GM23338 (cell line): Measurements from ENCODE around the gene OGN. TPM values are rescaled to one million over a fixed set of nuclear protein-coding genes. Genes with fewer than 3 reads are reported as not detected.

Experiments
- ATAC-seq: fragments of 200-7000 bp; cut with Tn5 transposase; 3 replicates; pipeline ENCODE4 v1.9.1; 2020
- DNase-seq: peaks from one replicate; pipeline ENCODE4 v3.0.0-alpha.2; 2015; ENCODE audit warnings: low spot score
- H2AFZ ChIP-seq: fragments of 200-600 bp; sonication (generic); 2 replicates; pipeline ENCODE4 v1.8.0; 2016; ENCODE audit warnings: antibody characterized with exemption, mild to moderate bottlenecking, moderate library complexity
- H3F3A ChIP-seq: fragments of 200-600 bp; sonication (generic); replicated peaks from 2 replicates; pipeline ENCODE4 v1.8.0; 2017; ENCODE audit warnings: antibody characterized with exemption, mixed run types, low read depth
- H3K27ac ChIP-seq: fragments of 200-600 bp; sonication (generic); 2 replicates; pipeline ENCODE4 v1.6.1; 2016; ENCODE audit warnings: low read depth
- H3K27me3 ChIP-seq: fragments of 200-600 bp; sonication (generic); 2 replicates; pipeline ENCODE4 v1.8.0; 2016; ENCODE audit warnings: mild to moderate bottlenecking, mixed run types, moderate library complexity; ENCODE audit not compliant: insufficient read depth
- H3K36me3 ChIP-seq: fragments of 200-600 bp; sonication (generic); 2 replicates; pipeline ENCODE4 v1.8.0; 2016; ENCODE audit warnings: mild to moderate bottlenecking; ENCODE audit not compliant: insufficient read depth
- H3K4me1 ChIP-seq: fragments of 200-600 bp; sonication (generic); 2 replicates; pipeline ENCODE4 v1.8.0; 2016; ENCODE audit warnings: mild to moderate bottlenecking, moderate library complexity; ENCODE audit not compliant: insufficient read depth
- H3K4me2 ChIP-seq: fragments of 200-600 bp; sonication (generic); 2 replicates; pipeline ENCODE4 v1.7.1; 2017; ENCODE audit warnings: mixed run types
- H3K4me3 ChIP-seq: fragments of 200-600 bp; sonication (generic); 2 replicates; pipeline ENCODE4 v1.6.1; 2016; ENCODE audit warnings: mixed run types
- H3K79me2 ChIP-seq: fragments of 200-600 bp; sonication (generic); replicated peaks from 2 replicates; pipeline ENCODE4 v1.8.0; 2017; ENCODE audit warnings: mild to moderate bottlenecking; ENCODE audit not compliant: insufficient read depth
- H3K9me2 ChIP-seq: fragments of 200-600 bp; sonication (generic); 2 replicates; pipeline ENCODE4 v1.8.0; 2017; ENCODE audit not compliant: insufficient read depth
- H4K20me1 ChIP-seq: fragments of 200-600 bp; sonication (generic); replicated peaks from 2 replicates; pipeline ENCODE4 v1.8.0; 2017; ENCODE audit warnings: mild to moderate bottlenecking; ENCODE audit not compliant: insufficient read depth
- H3K27ac Mint-ChIP-seq: 2 replicates; pipeline ENCODE4 v1.8.0; 2020; ENCODE audit warnings: inconsistent platforms, mild to moderate bottlenecking, moderate library complexity, mixed read lengths
- H3K27me3 Mint-ChIP-seq: 3 replicates; pipeline ENCODE4 v1.8.0; 2022; ENCODE audit warnings: low read depth, mild to moderate bottlenecking, moderate library complexity, mixed read lengths, inconsistent platforms; ENCODE audit not compliant: insufficient read depth, poor library complexity
- H3K36me3 Mint-ChIP-seq: 3 replicates; pipeline ENCODE4 v1.8.0; 2021; ENCODE audit warnings: low read depth, mild to moderate bottlenecking, inconsistent platforms, moderate library complexity, mixed read lengths
- H3K4me1 Mint-ChIP-seq: 3 replicates; pipeline ENCODE4 v1.8.0; 2020; ENCODE audit warnings: mild to moderate bottlenecking, inconsistent platforms, mixed read lengths
- H3K4me3 Mint-ChIP-seq: 3 replicates; pipeline ENCODE4 v1.8.0; 2021; ENCODE audit warnings: moderate library complexity, mild to moderate bottlenecking, inconsistent platforms, mixed read lengths
- H3K9me3 Mint-ChIP-seq: 3 replicates; pipeline ENCODE4 v1.8.0; 2020; ENCODE audit warnings: moderate library complexity, mild to moderate bottlenecking, inconsistent platforms, mixed read lengths
- CREB1 ChIP-seq: fragments of 250-450 bp; sonication (Bioruptor Pico); IDR thresholded peaks from 2 replicates; pipeline ENCODE4 v1.5.0; 2020; ENCODE audit warnings: low read depth, mild to moderate bottlenecking, moderate library complexity
- EZH2 ChIP-seq: fragments of 200-600 bp; sonication (generic); IDR thresholded peaks from one replicate; pipeline ENCODE4 v1.8.0; 2017; ENCODE audit warnings: antibody characterized with exemption, mild to moderate bottlenecking, low read depth; ENCODE audit not compliant: unreplicated experiment
- EZH2phosphoT487 ChIP-seq: fragments of 200-600 bp; sonication (generic); IDR thresholded peaks from one replicate; pipeline ENCODE4 v1.8.1; 2018; ENCODE audit warnings: antibody characterized with exemption; ENCODE audit not compliant: unreplicated experiment
- JUNB ChIP-seq: IDR thresholded peaks from one replicate; pipeline ENCODE4 v1.6.1; 2016; ENCODE audit warnings: antibody characterized with exemption; ENCODE audit not compliant: unreplicated experiment
- NANOG ChIP-seq: IDR thresholded peaks from 2 replicates; pipeline ENCODE4 v1.6.1; 2016; ENCODE audit warnings: antibody characterized with exemption, borderline replicate concordance
- POLR2AphosphoS5 ChIP-seq: IDR thresholded peaks from 2 replicates; pipeline ENCODE4 v1.6.1; 2016; ENCODE audit warnings: antibody characterized with exemption, low read depth
- STAT1 ChIP-seq: IDR thresholded peaks from one replicate; pipeline ENCODE4 v1.6.1; 2016; ENCODE audit warnings: antibody characterized with exemption; ENCODE audit not compliant: unreplicated experiment
- ZNF114 ChIP-seq: fragments of 250-450 bp; sonication (Bioruptor Pico); IDR thresholded peaks from 2 replicates; pipeline ENCODE4 v1.5.0; 2020; ENCODE audit warnings: mild to moderate bottlenecking, moderate library complexity
- ZNF331 ChIP-seq: fragments of 250-450 bp; sonication (Bioruptor Pico); IDR thresholded peaks from 2 replicates; pipeline ENCODE4 v1.5.0; 2020; ENCODE audit warnings: low read depth, mild to moderate bottlenecking, moderate library complexity
- polyA plus RNA-seq: library from polyadenylated mRNA; unstranded; fragments of >200 nt; fragmentation: Nextera tagmentation; extraction: Ambion mirVana; gene quantifications from 2 replicates; pipeline ENCODE4 v1.2.1, GENCODE V29; 2016
- total RNA-seq: library from RNA; depleted of rRNA; stranded (reverse); fragments of >200 nt; shearing (Covaris generic); gene quantifications from 2 replicates; pipeline ENCODE4 v1.2.3, GENCODE V29; 2014
- TF ChIP-seq, protein P1 (sequence below): IDR thresholded peaks from 2 replicates; pipeline ENCODE4 v1.6.1; 2016; ENCODE audit warnings: antibody characterized with exemption
- TF ChIP-seq, protein P2 (sequence below), 2 experiments: fragments of 200-600 bp in 1 of 2; sonication (generic) in 1 of 2; conservative IDR thresholded peaks; 2 replicates each; pipeline versions ENCODE4 v1.5.1 to v1.6.1; 2016 to 2017; ENCODE audit warnings: antibody characterized with exemption in 2 of 2, low read depth in 2 of 2, mild to moderate bottlenecking in 2 of 2, moderate library complexity in 1 of 2
- TF ChIP-seq, protein P3 (sequence below): IDR thresholded peaks from one replicate; pipeline ENCODE4 v1.6.1; 2018; ENCODE audit warnings: antibody characterized with exemption; ENCODE audit not compliant: unreplicated experiment
- TF ChIP-seq, protein P4 (sequence below): fragments of 250-450 bp; sonication (Bioruptor Pico); IDR thresholded peaks from 2 replicates; pipeline ENCODE4 v1.5.0; 2020; ENCODE audit warnings: mild to moderate bottlenecking, moderate library complexity

Gene OGN
- total and polyA plus RNA-seq, 2 experiments from 2014 or later = 2.5 TPM; not detected in 1

DNA sequence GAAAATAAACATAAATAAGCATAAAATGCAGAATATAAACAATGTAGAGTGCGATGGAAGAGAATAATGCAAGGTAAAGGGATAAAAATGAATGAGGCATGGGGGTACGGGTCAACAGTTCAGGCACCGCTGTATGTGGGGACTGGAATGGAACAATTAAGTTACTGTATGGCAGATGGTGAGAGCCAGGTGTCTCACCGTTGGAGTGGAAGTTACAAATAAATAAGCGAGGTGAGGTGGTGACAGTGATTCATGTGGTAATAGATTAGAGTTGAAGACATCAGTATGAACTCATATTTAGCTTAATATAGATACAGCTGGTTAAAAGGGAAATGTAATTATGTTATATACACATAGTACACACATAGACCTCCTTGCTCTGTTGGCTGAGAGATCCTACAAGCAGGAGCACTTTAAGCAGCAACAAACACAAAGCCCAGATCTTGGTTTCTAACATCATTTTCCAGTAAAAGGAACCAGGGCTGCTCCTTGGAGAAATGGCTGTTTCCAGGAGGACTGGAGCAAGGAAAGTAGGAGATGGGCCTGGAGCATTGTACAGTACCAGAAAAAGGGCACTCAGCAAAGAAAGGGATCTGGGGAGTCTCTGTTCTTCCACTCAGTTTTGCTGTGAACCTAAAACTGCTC is 22.2 kb upstream of the OGN start:
- TF ChIP-seq, protein P1, sequence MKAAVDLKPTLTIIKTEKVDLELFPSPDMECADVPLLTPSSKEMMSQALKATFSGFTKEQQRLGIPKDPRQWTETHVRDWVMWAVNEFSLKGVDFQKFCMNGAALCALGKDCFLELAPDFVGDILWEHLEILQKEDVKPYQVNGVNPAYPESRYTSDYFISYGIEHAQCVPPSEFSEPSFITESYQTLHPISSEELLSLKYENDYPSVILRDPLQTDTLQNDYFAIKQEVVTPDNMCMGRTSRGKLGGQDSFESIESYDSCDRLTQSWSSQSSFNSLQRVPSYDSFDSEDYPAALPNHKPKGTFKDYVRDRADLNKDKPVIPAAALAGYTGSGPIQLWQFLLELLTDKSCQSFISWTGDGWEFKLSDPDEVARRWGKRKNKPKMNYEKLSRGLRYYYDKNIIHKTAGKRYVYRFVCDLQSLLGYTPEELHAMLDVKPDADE = no peak
- no peak for TF ChIP-seq ZNF331 (CRISPR knock-in tag)
- TF ChIP-seq, protein P2, sequence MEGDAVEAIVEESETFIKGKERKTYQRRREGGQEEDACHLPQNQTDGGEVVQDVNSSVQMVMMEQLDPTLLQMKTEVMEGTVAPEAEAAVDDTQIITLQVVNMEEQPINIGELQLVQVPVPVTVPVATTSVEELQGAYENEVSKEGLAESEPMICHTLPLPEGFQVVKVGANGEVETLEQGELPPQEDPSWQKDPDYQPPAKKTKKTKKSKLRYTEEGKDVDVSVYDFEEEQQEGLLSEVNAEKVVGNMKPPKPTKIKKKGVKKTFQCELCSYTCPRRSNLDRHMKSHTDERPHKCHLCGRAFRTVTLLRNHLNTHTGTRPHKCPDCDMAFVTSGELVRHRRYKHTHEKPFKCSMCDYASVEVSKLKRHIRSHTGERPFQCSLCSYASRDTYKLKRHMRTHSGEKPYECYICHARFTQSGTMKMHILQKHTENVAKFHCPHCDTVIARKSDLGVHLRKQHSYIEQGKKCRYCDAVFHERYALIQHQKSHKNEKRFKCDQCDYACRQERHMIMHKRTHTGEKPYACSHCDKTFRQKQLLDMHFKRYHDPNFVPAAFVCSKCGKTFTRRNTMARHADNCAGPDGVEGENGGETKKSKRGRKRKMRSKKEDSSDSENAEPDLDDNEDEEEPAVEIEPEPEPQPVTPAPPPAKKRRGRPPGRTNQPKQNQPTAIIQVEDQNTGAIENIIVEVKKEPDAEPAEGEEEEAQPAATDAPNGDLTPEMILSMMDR (conservative IDR thresholded peaks at IDR 0.05; ENCODE audit: low read depth in 2 of 2) = no peak
- TF ChIP-seq EZH2 = no peak
- no peak for TF ChIP-seq POLR2AphosphoS5
- TF ChIP-seq ZNF114 = no peak
- no peak for TF ChIP-seq CREB1 (CRISPR knock-in tag)
- TF ChIP-seq, protein P3, sequence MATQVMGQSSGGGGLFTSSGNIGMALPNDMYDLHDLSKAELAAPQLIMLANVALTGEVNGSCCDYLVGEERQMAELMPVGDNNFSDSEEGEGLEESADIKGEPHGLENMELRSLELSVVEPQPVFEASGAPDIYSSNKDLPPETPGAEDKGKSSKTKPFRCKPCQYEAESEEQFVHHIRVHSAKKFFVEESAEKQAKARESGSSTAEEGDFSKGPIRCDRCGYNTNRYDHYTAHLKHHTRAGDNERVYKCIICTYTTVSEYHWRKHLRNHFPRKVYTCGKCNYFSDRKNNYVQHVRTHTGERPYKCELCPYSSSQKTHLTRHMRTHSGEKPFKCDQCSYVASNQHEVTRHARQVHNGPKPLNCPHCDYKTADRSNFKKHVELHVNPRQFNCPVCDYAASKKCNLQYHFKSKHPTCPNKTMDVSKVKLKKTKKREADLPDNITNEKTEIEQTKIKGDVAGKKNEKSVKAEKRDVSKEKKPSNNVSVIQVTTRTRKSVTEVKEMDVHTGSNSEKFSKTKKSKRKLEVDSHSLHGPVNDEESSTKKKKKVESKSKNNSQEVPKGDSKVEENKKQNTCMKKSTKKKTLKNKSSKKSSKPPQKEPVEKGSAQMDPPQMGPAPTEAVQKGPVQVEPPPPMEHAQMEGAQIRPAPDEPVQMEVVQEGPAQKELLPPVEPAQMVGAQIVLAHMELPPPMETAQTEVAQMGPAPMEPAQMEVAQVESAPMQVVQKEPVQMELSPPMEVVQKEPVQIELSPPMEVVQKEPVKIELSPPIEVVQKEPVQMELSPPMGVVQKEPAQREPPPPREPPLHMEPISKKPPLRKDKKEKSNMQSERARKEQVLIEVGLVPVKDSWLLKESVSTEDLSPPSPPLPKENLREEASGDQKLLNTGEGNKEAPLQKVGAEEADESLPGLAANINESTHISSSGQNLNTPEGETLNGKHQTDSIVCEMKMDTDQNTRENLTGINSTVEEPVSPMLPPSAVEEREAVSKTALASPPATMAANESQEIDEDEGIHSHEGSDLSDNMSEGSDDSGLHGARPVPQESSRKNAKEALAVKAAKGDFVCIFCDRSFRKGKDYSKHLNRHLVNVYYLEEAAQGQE = no peak
- TF ChIP-seq JUNB = no peak
- TF ChIP-seq STAT1 = no peak
- no peak for TF ChIP-seq EZH2phosphoT487
- no peak for TF ChIP-seq NANOG
- TF ChIP-seq, protein P4, sequence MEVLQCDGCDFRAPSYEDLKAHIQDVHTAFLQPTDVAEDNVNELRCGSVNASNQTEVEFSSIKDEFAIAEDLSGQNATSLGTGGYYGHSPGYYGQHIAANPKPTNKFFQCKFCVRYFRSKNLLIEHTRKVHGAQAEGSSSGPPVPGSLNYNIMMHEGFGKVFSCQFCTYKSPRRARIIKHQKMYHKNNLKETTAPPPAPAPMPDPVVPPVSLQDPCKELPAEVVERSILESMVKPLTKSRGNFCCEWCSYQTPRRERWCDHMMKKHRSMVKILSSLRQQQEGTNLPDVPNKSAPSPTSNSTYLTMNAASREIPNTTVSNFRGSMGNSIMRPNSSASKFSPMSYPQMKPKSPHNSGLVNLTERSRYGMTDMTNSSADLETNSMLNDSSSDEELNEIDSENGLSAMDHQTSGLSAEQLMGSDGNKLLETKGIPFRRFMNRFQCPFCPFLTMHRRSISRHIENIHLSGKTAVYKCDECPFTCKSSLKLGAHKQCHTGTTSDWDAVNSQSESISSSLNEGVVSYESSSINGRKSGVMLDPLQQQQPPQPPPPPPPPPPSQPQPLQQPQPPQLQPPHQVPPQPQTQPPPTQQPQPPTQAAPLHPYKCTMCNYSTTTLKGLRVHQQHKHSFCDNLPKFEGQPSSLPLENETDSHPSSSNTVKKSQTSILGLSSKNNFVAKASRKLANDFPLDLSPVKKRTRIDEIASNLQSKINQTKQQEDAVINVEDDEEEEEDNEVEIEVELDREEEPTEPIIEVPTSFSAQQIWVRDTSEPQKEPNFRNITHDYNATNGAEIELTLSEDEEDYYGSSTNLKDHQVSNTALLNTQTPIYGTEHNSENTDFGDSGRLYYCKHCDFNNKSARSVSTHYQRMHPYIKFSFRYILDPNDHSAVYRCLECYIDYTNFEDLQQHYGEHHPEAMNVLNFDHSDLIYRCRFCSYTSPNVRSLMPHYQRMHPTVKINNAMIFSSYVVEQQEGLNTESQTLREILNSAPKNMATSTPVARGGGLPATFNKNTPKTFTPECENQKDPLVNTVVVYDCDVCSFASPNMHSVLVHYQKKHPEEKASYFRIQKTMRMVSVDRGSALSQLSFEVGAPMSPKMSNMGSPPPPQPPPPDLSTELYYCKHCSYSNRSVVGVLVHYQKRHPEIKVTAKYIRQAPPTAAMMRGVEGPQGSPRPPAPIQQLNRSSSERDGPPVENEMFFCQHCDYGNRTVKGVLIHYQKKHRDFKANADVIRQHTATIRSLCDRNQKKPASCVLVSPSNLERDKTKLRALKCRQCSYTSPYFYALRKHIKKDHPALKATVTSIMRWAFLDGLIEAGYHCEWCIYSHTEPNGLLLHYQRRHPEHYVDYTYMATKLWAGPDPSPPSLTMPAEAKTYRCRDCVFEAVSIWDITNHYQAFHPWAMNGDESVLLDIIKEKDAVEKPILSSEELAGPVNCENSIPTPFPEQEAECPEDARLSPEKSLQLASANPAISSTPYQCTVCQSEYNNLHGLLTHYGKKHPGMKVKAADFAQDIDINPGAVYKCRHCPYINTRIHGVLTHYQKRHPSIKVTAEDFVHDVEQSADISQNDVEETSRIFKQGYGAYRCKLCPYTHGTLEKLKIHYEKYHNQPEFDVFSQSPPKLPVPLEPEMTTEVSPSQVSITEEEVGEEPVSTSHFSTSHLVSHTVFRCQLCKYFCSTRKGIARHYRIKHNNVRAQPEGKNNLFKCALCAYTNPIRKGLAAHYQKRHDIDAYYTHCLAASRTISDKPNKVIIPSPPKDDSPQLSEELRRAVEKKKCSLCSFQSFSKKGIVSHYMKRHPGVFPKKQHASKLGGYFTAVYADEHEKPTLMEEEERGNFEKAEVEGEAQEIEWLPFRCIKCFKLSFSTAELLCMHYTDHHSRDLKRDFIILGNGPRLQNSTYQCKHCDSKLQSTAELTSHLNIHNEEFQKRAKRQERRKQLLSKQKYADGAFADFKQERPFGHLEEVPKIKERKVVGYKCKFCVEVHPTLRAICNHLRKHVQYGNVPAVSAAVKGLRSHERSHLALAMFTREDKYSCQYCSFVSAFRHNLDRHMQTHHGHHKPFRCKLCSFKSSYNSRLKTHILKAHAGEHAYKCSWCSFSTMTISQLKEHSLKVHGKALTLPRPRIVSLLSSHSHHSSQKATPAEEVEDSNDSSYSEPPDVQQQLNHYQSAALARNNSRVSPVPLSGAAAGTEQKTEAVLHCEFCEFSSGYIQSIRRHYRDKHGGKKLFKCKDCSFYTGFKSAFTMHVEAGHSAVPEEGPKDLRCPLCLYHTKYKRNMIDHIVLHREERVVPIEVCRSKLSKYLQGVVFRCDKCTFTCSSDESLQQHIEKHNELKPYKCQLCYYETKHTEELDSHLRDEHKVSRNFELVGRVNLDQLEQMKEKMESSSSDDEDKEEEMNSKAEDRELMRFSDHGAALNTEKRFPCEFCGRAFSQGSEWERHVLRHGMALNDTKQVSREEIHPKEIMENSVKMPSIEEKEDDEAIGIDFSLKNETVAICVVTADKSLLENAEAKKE (CRISPR knock-in tag) = no peak
- H3K27ac Mint-ChIP-seq = no peak overlapping the region
- H3K4me2 ChIP-seq = no peak overlapping the region
- no peaks in the 10 kb centered on the region for H3K79me2 ChIP-seq
- H3K4me3 Mint-ChIP-seq = no peak overlapping the region
- no peak for DNase-seq
- H2AFZ ChIP-seq = no peak overlapping the region
- H3K4me1 ChIP-seq = no peaks in the 10 kb centered on the region
- no peaks in the 10 kb centered on the region for H3K27me3 ChIP-seq
- no peaks in the 10 kb centered on the region for H3K36me3 ChIP-seq
- H3K27me3 Mint-ChIP-seq = no peaks in the 10 kb centered on the region
- no peaks in the 10 kb centered on the region for H3K36me3 Mint-ChIP-seq
- H3K27ac ChIP-seq = no peak overlapping the region
- no peaks in the 10 kb centered on the region for H3K4me1 Mint-ChIP-seq
- no peaks in the 10 kb centered on the region for H4K20me1 ChIP-seq
- no peaks in the 10 kb centered on the region for H3K9me2 ChIP-seq
- no peak for ATAC-seq
- H3K4me3 ChIP-seq = no peak overlapping the region
- no peaks in the 10 kb centered on the region for H3K9me3 Mint-ChIP-seq
- H3F3A ChIP-seq = no peaks in the 10 kb centered on the region
